SK-N-SH (cell line): ENCODE results near the gene GPN3. TPM values are rescaled to one million over a fixed set of nuclear protein-coding genes. Genes with fewer than 3 reads are reported as not detected.

Experiments
- CTCF ChIA-PET: fragments of 300-600, 350-600 bp; formaldehyde crosslinking; extraction: SDS; loops from one replicate; lab custom pipeline; 2021; lab: Yijun Ruan, JAX
- POLR2A ChIA-PET: fragments of 350-600 bp; sonication (Branson Sonifier 250); formaldehyde crosslinking; extraction: SDS; loops from one replicate; lab custom pipeline; 2020; ENCODE audit warnings: antibody characterized with exemption, inconsistent platforms; lab: Yijun Ruan, JAX
- DNase-seq: peaks from one replicate; pipeline ENCODE4 v3.0.0; 2012
- H2AFZ ChIP-seq: fragments of 200-600 bp; sonication (generic); 2 replicates; pipeline ENCODE4 v1.8.1; 2016; ENCODE audit warnings: antibody characterized with exemption, mild to moderate bottlenecking, low read depth
- H3F3A ChIP-seq: fragments of 200-600 bp; sonication (generic); replicated peaks from 2 replicates; pipeline ENCODE3; 2016; ENCODE audit warnings: antibody characterized with exemption, mild to moderate bottlenecking; ENCODE audit not compliant: insufficient read depth
- H3K27ac ChIP-seq, 2 experiments: fragments of 200-500 bp in 1 of 2; fragments of 200-600 bp in 1 of 2; sonication (Bioruptor generic) in 1 of 2; sonication (generic), shearing (Covaris generic) in 1 of 2; 2 replicates each; pipeline versions ENCODE4 v1.5.1 to v1.6.1; 2014 to 2016; ENCODE audit warnings: low read depth in 2 of 2, inconsistent platforms in 1 of 2, low read length in 1 of 2, mild to moderate bottlenecking in 1 of 2, mixed read lengths in 1 of 2
- H3K27me3 ChIP-seq: fragments of 200-600 bp; sonication (generic), shearing (Covaris generic); 2 replicates; pipeline ENCODE4 v1.6.1; 2016; ENCODE audit warnings: mixed run types; ENCODE audit not compliant: insufficient read depth
- H3K36me3 ChIP-seq, 2 experiments: fragments of 200-500 bp in 1 of 2; fragments of 200-600 bp in 1 of 2; sonication (Bioruptor generic) in 1 of 2; sonication (generic) in 1 of 2; replicated peaks in 1 of 2; 2 replicates each; pipeline versions ENCODE3 to v1.5.1; 2014 to 2016; ENCODE audit warnings: low read length in 1 of 2, mild to moderate bottlenecking in 1 of 2; ENCODE audit not compliant: insufficient read depth in 2 of 2, control insufficient read depth in 1 of 2
- H3K4me1 ChIP-seq, 2 experiments: fragments of 200-500 bp in 1 of 2; fragments of 200-600 bp in 1 of 2; sonication (Bioruptor generic) in 1 of 2; sonication (generic), shearing (Covaris generic) in 1 of 2; 2 replicates each; pipeline versions ENCODE4 v1.5.1 to v1.6.1; 2014 to 2016; ENCODE audit warnings: low read depth in 1 of 2, low read length in 1 of 2, mixed run types in 1 of 2; ENCODE audit not compliant: insufficient read depth in 2 of 2, control insufficient read depth in 1 of 2
- H3K4me2 ChIP-seq: fragments of 200-600 bp; sonication (generic), shearing (Covaris generic); 2 replicates; pipeline ENCODE4 v1.6.1; 2017; ENCODE audit warnings: mixed run types
- H3K4me3 ChIP-seq, 2 experiments: fragments of 200-500 bp in 1 of 2; fragments of 200-600 bp in 1 of 2; sonication (Bioruptor generic) in 1 of 2; sonication (generic), shearing (Covaris generic) in 1 of 2; 2 replicates each; pipeline versions ENCODE4 v1.5.1 to v1.8.1; 2014 to 2016; ENCODE audit warnings: low read depth in 2 of 2, inconsistent platforms in 1 of 2, low read length in 1 of 2, mild to moderate bottlenecking in 1 of 2, mixed read lengths in 1 of 2, moderate library complexity in 1 of 2
- H3K79me2 ChIP-seq: fragments of 200-600 bp; sonication (generic); 2 replicates; pipeline ENCODE4 v1.8.1; 2017; ENCODE audit warnings: mild to moderate bottlenecking; ENCODE audit not compliant: insufficient read depth
- H3K9ac ChIP-seq: fragments of 200-600 bp; sonication (generic); 2 replicates; pipeline ENCODE4 v1.6.1; 2017; ENCODE audit warnings: mixed run types
- H3K9me2 ChIP-seq: fragments of 200-600 bp; sonication (generic); 2 replicates; pipeline ENCODE4 v1.6.1; 2017; ENCODE audit warnings: mixed run types
- H3K9me3 ChIP-seq: fragments of 200-600 bp; sonication (generic); 2 replicates; pipeline ENCODE4 v1.6.1; 2017; ENCODE audit warnings: mixed run types, mild to moderate bottlenecking, moderate library complexity
- H4K20me1 ChIP-seq: fragments of 200-600 bp; sonication (generic); 2 replicates; pipeline ENCODE4 v1.6.1; 2017; ENCODE audit warnings: mild to moderate bottlenecking, mixed run types; ENCODE audit not compliant: insufficient read depth
- CTCF ChIP-seq: fragments of 200-600 bp; sonication (generic); IDR thresholded peaks from 2 replicates; pipeline ENCODE4 v1.6.1; 2017; ENCODE audit warnings: antibody characterized with exemption, mild to moderate bottlenecking, moderate library complexity
- FOXJ3 ChIP-seq: sonication (generic); formaldehyde crosslinking; IDR thresholded peaks from 2 replicates; pipeline ENCODE4 v1.5.1; 2020; ENCODE audit warnings: mild to moderate bottlenecking, missing genetic modification reagents
- FOXM1 ChIP-seq: IDR thresholded peaks from 2 replicates; pipeline ENCODE4 v1.4.0; 2012; ENCODE audit warnings: low read depth, mild to moderate bottlenecking
- MXI1 ChIP-seq: IDR thresholded peaks from 2 replicates; pipeline ENCODE4 v1.6.1; 2012; ENCODE audit warnings: mild to moderate bottlenecking, low read depth, low read length, improper control_type of control experiment
- NRF1 ChIP-seq: IDR thresholded peaks from 2 replicates; pipeline ENCODE4 v1.6.1; 2012; ENCODE audit warnings: low read depth, mild to moderate bottlenecking, low read length
- REST ChIP-seq: IDR thresholded peaks from 2 replicates; pipeline ENCODE4 v1.6.1; 2012; ENCODE audit warnings: mild to moderate bottlenecking, low read depth, low read length, moderate library complexity
- RXRA ChIP-seq: IDR thresholded peaks from 2 replicates; pipeline ENCODE4 v1.4.0; 2012; ENCODE audit warnings: low read depth, mild to moderate bottlenecking, borderline replicate concordance
- TAF1 ChIP-seq: IDR thresholded peaks from 2 replicates; pipeline ENCODE4 v1.6.1; 2012; ENCODE audit warnings: low read depth, mild to moderate bottlenecking, low read length, moderate library complexity, borderline replicate concordance
- TCF12 ChIP-seq: IDR thresholded peaks from 2 replicates; pipeline ENCODE4 v1.4.0; 2012
- USF1 ChIP-seq: IDR thresholded peaks from 2 replicates; pipeline ENCODE4 v1.4.0; 2012; ENCODE audit warnings: low read depth, borderline replicate concordance
- USF2 ChIP-seq: fragments of 150-350 bp; IDR thresholded peaks from 2 replicates; pipeline ENCODE4 v1.6.1; 2017; ENCODE audit warnings: antibody characterized with exemption, low read length, low read depth, borderline replicate concordance
- WGBS: methylation state at CpG from one replicate; pipeline ENCODE4 v1.1.6; 2017; ENCODE audit warnings: low lambda C conversion rate; 5-methylcytosine and 5-hydroxymethylcytosine counted together
- polyA plus RNA-seq, 3 experiments: library from polyadenylated mRNA; depleted of rRNA; stranded (reverse); fragments of >200 nt; gene quantifications; 2 replicates each; pipeline ENCODE4 v1.2.3, GENCODE V29; 2012

GPN3 gene
- polyA plus RNA-seq, 1 of the 3 experiments (the other 2 are of a cell fraction): 21.6 TPM

- WGBS: 78% methylated on average over 1 of the region's 1 CpG
- Histone ChIP-seq H3K27me3 (no peaks in the 10 kb centered on the region), H3K27ac (no peak overlapping the region), H3K36me3 (peaks cover 7 to 10% of the 10 kb centered on the region in 2 experiments), H3K4me3 (no peak overlapping the region), H3K4me2 (no peak overlapping the region), H2AFZ (no peak overlapping the region), H4K20me1 (peaks cover 8% of the 10 kb centered on the region; the same call in 1 of the 2 replicates), H3K79me2 (peaks cover 34% of the 10 kb centered on the region), H3F3A (peaks cover 15% of the 10 kb centered on the region), H3K4me1 (peaks cover 10 to 20% of the 10 kb centered on the region in 2 experiments; a peak in 3 of 4 replicates), H3K9ac (no peak overlapping the region), H3K9me3 (no peaks in the 10 kb centered on the region), H3K9me2 (no peaks in the 10 kb centered on the region)
- ChIA-PET POLR2A (no interaction called here), CTCF (interaction anchor here (1.1 to 1.6 kb wide), 4 partner anchors 10 to 98 kb away, joined by 3 to 6 read pairs (median 4); partner anchors contain the start of gene ARPC3)
- TF ChIP-seq REST: no peak
- TF ChIP-seq FOXM1: no peak
- DNase-seq: no peak
Measured at GRCh38 chr12:110503432-110503831, 35.4 kb upstream of the GPN3 start.

GRCh38 chr12:110501752-110502738 lies 34.0 kb upstream of the GPN3 start, which contains the start of the genes RAD9B and VPS29:
Gene RAD9B (plus strand): TSS chr12:110502331. CDS start chr12:110502338, 7 bp downstream.
Gene VPS29 (minus strand): TSS chr12:110502111. CDS start chr12:110502051, 60 bp downstream.
- peak; percentile 93 for DNase-seq
- Histone ChIP-seq H3K79me2 (peaks cover 48% of the 10 kb centered on the region), H3K4me1 (peaks cover 10 to 20% of the 10 kb centered on the region in 2 experiments; a peak in 3 of 4 replicates), H3K36me3 (peaks cover 10 to 18% of the 10 kb centered on the region in 2 experiments), H3F3A (peaks cover 17% of the 10 kb centered on the region), H3K4me2 (peak within 1 kb of the TSS; percentile 91), H3K4me3 (peak within 1 kb of the TSS; percentile 85 to 94), H3K27me3 (no peaks in the 10 kb centered on the region), H3K27ac (peak within 1 kb of the TSS; percentile 70 to 79), H2AFZ (peak within 1 kb of the TSS; percentile 87), H3K9me2 (no peaks in the 10 kb centered on the region), H4K20me1 (peaks cover 8% of the 10 kb centered on the region; the same call in 1 of the 2 replicates), H3K9ac (peak within 1 kb of the TSS; percentile 87), H3K9me3 (no peaks in the 10 kb centered on the region)
- ChIA-PET POLR2A (no interaction called here), CTCF (interaction anchor here (1.0 to 1.6 kb wide), 3 partner anchors 34 to 100 kb away, joined by 5 to 7 read pairs (median 5); partner anchors contain the start of genes ARPC3, FAM216A and GPN3)
- 22% methylated on average over 44 of the region's 61 CpGs for WGBS
- TF ChIP-seq CTCF (no peak), TAF1 (peak; percentile 64), USF2 (no peak), FOXJ3 (CRISPR knock-in tag) (no peak), MXI1 (peak; percentile 94), USF1 (no peak), RXRA (no peak), REST (no peak; the same call in 1 of the 2 replicates), FOXM1 (no peak), TCF12 (no peak), NRF1 (no peak)
